Measurements from ENCODE around the gene CDH4. TPM values are rescaled to one million over a fixed set of nuclear protein-coding genes. Genes with fewer than 3 reads are reported as not detected.

The CDH4 gene
- total and polyA plus RNA-seq, 9 donors: 0.12 to 4.4 (median 0.36) TPM

- Histone ChIP-seq H3K9me3 (no peaks in the 10 kb centered on the region), H3K4me1 (ENCODE audit: insufficient read depth) (no peaks in the 10 kb centered on the region), H3K36me3 (no peaks in the 10 kb centered on the region), H3K4me3 (no peak overlapping the region), H3K27me3 (no peaks in the 10 kb centered on the region), H3K27ac (no peak overlapping the region)
- intact Hi-C loops (cut with DNase I): no loop called here
- no peak for DNase-seq
- TF ChIP-seq POLR2A (IDR thresholded peaks at IDR 0.05): no peak
- no peak for TF ChIP-seq CTCF (IDR thresholded peaks at IDR 0.05)
- TF ChIP-seq EP300 (IDR thresholded peaks at IDR 0.05): no peak
- 80 to 83% (median 81%) methylated on average over 22 of the region's 22 CpGs for WGBS, 3 donors
These were observed 479.5 kb downstream of the CDH4 start for GRCh38 chr20:61731363-61732181.

DNA sequence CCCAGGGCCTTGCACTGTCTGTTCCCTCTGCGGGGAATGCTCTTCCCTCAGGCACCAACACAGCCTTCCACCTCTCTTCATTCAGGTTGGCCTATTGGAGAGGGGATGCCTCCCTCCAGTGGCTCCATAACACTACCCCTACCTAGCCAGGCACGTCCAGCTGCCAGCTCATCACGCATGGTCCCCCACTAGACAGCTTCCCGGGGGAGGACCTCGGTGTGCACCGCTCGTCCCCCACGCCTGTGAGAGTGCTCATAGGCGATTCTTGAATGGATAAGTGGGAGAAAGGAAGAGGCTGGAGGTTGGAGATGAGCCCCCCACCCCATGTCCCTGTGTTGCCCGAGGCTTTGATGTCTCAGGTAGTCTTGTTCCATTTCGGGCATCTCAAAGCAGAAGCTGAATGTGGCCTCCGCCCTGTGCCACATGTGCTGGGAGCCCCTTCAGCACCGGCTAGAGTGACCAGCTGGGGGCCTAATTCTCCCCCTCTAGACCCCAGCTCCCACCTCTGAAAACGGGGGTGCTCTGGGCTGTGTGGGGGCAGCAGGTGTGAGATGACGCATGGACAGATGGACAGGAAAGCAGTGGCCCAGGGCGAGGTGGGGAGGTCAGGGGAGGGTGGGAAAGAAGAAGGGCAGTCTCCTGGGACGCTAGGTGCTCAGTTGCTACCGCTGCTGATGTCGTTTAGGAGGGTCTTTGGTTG, 480.6 kb downstream of the CDH4 start:
- 68 to 80% (median 72%) methylated on average over 19 of the region's 19 CpGs for WGBS, 3 donors
- no peak for DNase-seq
- H3K27ac ChIP-seq: no peak overlapping the region
- no peaks in the 10 kb centered on the region for H3K27me3 ChIP-seq
- no peaks in the 10 kb centered on the region for H3K36me3 ChIP-seq
- TF ChIP-seq EP300 (IDR thresholded peaks at IDR 0.05) (no peak), POLR2A (IDR thresholded peaks at IDR 0.05) (no peak), CTCF (IDR thresholded peaks at IDR 0.05) (no peak)
- H3K9me3 ChIP-seq: no peaks in the 10 kb centered on the region
- no peaks in the 10 kb centered on the region for H3K4me1 ChIP-seq (ENCODE audit: insufficient read depth)
- intact Hi-C loops (cut with DNase I): no loop called here
- H3K4me3 ChIP-seq: no peak overlapping the region

GRCh38 chr20:61733216-61733615, 481.2 kb downstream of the CDH4 start:
- DNase-seq: no peak
- intact Hi-C loops (cut with DNase I): no loop called here
- H3K9me3 ChIP-seq: no peaks in the 10 kb centered on the region
- H3K27me3 ChIP-seq: no peaks in the 10 kb centered on the region
- no peak overlapping the region for H3K27ac ChIP-seq
- no peak for TF ChIP-seq EP300 (IDR thresholded peaks at IDR 0.05)
- no peaks in the 10 kb centered on the region for H3K4me1 ChIP-seq (ENCODE audit: insufficient read depth)
- H3K4me3 ChIP-seq: no peak overlapping the region
- H3K36me3 ChIP-seq: no peaks in the 10 kb centered on the region
- 68 to 71% (median 71%) methylated on average over 13 of the region's 13 CpGs for WGBS, 3 donors

DNA sequence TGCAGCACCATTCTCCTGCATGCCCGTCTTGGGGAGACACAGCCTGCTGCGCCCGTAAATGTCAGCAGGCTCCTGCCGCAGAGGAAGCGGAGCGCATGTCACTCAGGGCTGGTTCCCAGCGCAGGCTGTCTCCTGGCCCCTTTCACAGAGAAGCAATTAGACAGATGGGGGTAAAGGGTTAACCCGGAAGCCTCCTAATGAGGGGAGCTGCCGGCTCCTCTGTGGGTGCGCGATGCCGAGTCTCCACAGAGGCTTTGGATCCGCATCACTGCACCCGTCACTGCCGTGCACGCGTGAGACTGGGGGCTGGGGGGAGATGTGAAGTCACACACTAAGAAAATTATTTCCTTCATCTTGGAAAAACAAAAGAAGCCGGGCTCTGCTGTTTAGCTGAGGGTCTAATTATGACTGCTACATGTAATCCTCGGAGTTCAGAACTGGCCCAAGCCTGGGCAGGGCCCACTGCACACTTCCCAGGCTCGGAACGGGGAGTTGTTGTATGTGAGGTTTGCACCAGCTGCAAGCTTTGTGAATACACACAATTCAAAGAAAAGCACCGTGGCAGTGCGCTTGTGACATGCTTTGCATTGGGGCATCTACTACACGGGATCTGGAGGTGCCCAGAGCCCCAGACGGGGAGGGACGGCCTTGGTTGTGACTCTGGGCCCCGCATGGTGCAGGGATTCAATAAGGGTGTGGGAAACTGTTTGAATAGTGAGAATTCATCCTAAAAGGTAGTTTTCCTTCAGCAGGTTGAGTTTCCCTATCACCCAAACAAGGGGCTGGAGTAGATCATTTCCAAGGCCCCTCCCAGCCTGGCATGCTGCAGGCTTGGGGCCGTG, 482.1 kb downstream of the CDH4 start:
- Histone ChIP-seq H3K9me3 (no peaks in the 10 kb centered on the region), H3K36me3 (no peaks in the 10 kb centered on the region), H3K4me1 (ENCODE audit: insufficient read depth) (no peaks in the 10 kb centered on the region), H3K27me3 (no peaks in the 10 kb centered on the region), H3K4me3 (no peak overlapping the region), H3K27ac (no peak overlapping the region)
- no peak for DNase-seq
- WGBS, 3 donors: 42 to 46% (median 43%) methylated on average over 28 of the region's 28 CpGs
- intact Hi-C loops (cut with DNase I): no loop called here
- TF ChIP-seq POLR2A (IDR thresholded peaks at IDR 0.05) (no peak), EP300 (IDR thresholded peaks at IDR 0.05) (no peak), CTCF (IDR thresholded peaks at IDR 0.05) (no peak)

All from ovary (tissue), 9 donors.